Measurements from ENCODE around the gene SFMBT1.

GRCh38 chr3:52871761-52872160 is 174.1 kb downstream of the SFMBT1 start:
- TF ChIP-seq EZH2 (IDR thresholded peaks at IDR 0.05; ENCODE audit: borderline replicate concordance) = no peak
- no peak for TF ChIP-seq CTCF (IDR thresholded peaks at IDR 0.05; ENCODE audit: poor library complexity)

Measured in hepatocyte (in vitro differentiated cells).